ENCODE results near the gene NPAS2.
A peak's percentile ranks its signal among the peaks of the same experiment; 100 is the strongest.

The NPAS2 gene

GRCh38 chr2:100812573-100812972, 7.4 kb upstream of the NPAS2 start:
- no peak for TF ChIP-seq CTCF (IDR thresholded peaks at IDR 0.05; ENCODE audit: control insufficient read depth, insufficient read depth, low read depth, low read length, missing control alignments)
- DNase-seq (ENCODE audit: low read depth), result no peak

GRCh38 chr2:100813527-100813926, 6.4 kb upstream of the NPAS2 start:
- no peak for TF ChIP-seq CTCF (IDR thresholded peaks at IDR 0.05; ENCODE audit: control insufficient read depth, insufficient read depth, low read depth, low read length, missing control alignments)
- no peak overlapping the region for H3K4me3 ChIP-seq (ENCODE audit: control insufficient read depth, low read depth, low read length)
- peak; percentile 53 for DNase-seq (ENCODE audit: low read depth)

More at GRCh38 chr2:100812573-100812972, 7.4 kb upstream of the NPAS2 start:
- H3K4me3 ChIP-seq (ENCODE audit: control insufficient read depth, low read depth, low read length), result no peak overlapping the region

- H3K4me3 ChIP-seq (ENCODE audit: control insufficient read depth, low read depth, low read length), result no peak overlapping the region
- no peak for DNase-seq (ENCODE audit: low read depth)
- no peak for TF ChIP-seq CTCF (IDR thresholded peaks at IDR 0.05; ENCODE audit: control insufficient read depth, insufficient read depth, low read depth, low read length, missing control alignments)
These were observed 5.9 kb upstream of the NPAS2 start for GRCh38 chr2:100814043-100814442.

- H3K4me3 ChIP-seq (ENCODE audit: control insufficient read depth, low read depth, low read length), result no peak overlapping the region
- TF ChIP-seq CTCF (IDR thresholded peaks at IDR 0.05; ENCODE audit: control insufficient read depth, insufficient read depth, low read depth, low read length, missing control alignments), result no peak
- DNase-seq (ENCODE audit: low read depth), result no peak
These were observed 5.5 kb upstream of the NPAS2 start for GRCh38 chr2:100814453-100814852.

GRCh38 chr2:100817388-100817985, 2.5 kb upstream of the NPAS2 start:
- H3K4me3 ChIP-seq (ENCODE audit: control insufficient read depth, low read depth, low read length), result no peak overlapping the region
- no peak for TF ChIP-seq CTCF (IDR thresholded peaks at IDR 0.05; ENCODE audit: control insufficient read depth, insufficient read depth, low read depth, low read length, missing control alignments)
- DNase-seq (ENCODE audit: low read depth), result no peak

GRCh38 chr2:100818003-100818605, 1.8 kb upstream of the NPAS2 start:
- H3K4me3 ChIP-seq (ENCODE audit: control insufficient read depth, low read depth, low read length), result peak overlapping the region; percentile 69
- no peak for TF ChIP-seq CTCF (IDR thresholded peaks at IDR 0.05; ENCODE audit: control insufficient read depth, insufficient read depth, low read depth, low read length, missing control alignments)
- DNase-seq (ENCODE audit: low read depth), result no peak

All from AG09309 (cell line).